HG03139 (cell line): Measurements from ENCODE around the gene PIK3CB.
"Not testable (repeated sequence)": the region's sequence is repeated elsewhere in the genome, so short reads cannot be mapped to it uniquely, and the experiment has no call there.

Source experiments
- ATAC-seq: cut with Tn5 transposase; IDR thresholded peaks from one replicate; pipeline ENCODE4 v1.9.1; 2021; ENCODE audit not compliant: unreplicated experiment

Gene PIK3CB

GRCh38 chr3:138768125-138768524 is 66.6 kb downstream of the PIK3CB start:
- no peak for ATAC-seq

DNA sequence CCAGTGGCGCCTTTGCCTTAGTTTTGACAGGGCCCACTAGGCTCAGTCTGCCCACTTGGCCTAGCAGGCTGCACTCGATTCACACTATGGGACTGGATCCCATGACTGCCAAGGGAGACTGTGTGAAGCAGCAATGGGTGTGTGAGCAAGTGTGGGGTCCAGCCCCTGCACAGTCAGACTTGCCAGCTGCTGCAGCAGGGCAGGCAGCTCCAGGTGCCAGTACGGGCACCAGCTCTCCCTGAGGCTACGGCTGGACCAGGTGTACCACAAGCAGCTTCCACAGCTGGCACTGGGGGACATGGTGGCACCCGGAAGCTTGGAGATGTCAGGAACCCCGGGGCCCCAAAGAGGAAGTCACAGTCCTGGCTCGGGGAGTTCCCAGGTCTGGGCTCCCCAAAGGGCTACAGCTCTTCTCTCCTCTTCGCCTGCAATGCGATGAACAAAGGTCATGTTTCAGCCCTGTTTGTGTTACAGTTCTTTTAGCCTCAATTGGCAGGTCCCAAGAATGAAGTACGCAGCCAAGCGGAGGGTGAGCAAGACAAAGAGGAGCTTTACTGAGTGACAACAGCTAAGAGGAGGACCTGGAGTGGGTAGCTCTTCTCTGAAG is 67.1 kb downstream of the PIK3CB start:
- ATAC-seq: no peak

GRCh38 chr3:138761002-138761401 is 73.7 kb downstream of the PIK3CB start:
- no peak for ATAC-seq

GRCh38 chr3:138748190-138748589 is 86.5 kb downstream of the PIK3CB start:
- ATAC-seq: no peak

DNA sequence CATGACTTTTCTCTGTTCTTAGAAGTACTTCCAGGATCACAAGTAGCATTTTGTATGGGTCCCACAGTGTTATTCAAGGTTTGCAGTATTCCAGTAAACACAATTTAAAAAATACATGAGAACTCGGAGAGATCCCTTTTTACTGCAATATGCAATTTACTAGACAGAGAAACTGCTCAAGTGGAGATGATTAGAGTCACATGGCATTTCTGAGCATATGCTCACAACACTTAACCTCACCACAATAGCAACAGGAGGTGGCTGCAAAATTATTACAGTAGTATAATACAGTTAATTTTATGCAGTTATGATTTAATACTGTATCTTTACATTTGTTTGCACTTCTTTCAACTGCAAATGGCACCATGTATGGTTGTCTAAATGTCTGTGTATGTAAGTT is 87.5 kb downstream of the PIK3CB start:
- ATAC-seq: no peak

DNA sequence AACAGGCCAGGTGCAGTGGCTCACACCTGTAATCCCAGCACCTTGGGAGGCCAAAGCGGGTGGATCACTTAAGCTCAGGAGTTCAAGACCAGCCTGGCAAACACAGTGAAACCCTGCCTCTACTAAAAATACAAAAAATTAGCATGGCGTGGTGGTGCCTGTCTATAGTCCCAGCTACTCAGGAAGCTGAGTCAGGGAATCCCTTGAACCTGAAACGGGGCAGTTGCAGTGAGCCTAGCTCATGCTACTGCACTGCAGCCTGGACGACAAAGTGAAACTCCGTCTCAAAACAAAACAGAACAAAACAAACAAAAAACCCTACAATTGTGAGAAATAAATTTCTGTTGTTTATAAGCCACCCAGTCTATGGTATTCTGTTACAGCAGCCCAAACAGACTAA is 94.7 kb downstream of the PIK3CB start:
- ATAC-seq: no peak

GRCh38 chr3:138732456-138732855 is 102.3 kb downstream of the PIK3CB start:
- no peak for ATAC-seq

- no peak for ATAC-seq
These were observed 107.6 kb downstream of the PIK3CB start for GRCh38 chr3:138726946-138727730.

DNA sequence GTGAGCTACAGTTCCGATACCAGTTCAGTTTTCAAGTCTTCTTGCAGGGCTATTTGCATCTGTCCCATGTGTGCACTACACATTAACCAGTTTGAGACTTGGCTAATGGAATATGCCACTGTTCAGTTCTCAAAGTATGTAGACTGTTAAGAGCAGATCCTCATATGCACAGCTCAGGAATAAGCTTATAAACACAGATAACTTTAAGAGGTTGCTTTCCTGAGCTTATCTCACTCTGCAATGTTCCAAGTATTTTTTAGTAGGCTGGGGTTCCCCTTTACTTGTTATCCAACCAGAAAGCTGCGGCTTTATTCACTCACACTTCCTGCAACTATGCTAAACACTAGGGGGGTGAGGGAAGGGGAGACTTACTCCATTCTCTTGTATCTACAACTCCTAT is 108.7 kb downstream of the PIK3CB start:
- not testable (repeated sequence) for ATAC-seq

GRCh38 chr3:138725116-138725515 is 109.6 kb downstream of the PIK3CB start:
- no peak for ATAC-seq

GRCh38 chr3:138724443-138724842 is 110.3 kb downstream of the PIK3CB start:
- ATAC-seq: no peak

DNA sequence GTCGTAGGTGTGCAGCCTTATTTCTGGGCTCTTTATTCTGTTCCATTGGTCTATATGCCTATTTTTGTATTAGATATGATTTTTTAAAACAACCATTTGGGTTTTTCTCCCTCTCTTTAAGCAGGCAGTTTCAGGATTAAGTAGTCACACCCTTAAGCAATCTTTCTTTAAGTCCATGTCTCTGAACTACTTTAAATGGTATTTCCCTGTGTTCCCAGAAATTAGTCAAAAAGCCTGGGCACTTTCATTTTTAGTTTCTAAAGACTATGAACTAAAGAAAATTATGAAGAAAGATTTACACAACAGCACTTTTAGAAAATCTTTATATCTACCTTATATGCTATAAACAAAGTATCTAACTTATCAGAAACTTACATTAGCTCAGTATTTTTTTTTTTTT is 115.9 kb downstream of the PIK3CB start:
- no peak for ATAC-seq

DNA sequence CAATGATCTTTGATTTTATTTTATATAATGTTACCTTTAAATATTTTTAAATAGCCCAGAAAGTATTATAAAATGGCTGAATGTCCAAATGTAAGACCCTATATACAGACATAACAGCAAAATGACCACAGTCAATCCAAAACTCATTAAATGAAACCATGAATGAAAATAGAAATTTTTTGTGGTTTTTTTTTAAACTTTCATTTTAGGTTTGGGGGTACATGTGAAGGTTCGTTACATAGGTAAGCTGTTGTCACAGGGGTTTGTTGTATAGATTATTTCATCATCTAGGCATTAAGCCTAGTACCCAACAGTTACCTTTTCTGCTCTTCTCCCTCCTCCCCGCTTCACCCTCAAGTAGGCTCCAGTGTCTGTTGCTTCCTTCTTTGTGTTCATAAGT is 117.4 kb downstream of the PIK3CB start:
- ATAC-seq: no peak

DNA sequence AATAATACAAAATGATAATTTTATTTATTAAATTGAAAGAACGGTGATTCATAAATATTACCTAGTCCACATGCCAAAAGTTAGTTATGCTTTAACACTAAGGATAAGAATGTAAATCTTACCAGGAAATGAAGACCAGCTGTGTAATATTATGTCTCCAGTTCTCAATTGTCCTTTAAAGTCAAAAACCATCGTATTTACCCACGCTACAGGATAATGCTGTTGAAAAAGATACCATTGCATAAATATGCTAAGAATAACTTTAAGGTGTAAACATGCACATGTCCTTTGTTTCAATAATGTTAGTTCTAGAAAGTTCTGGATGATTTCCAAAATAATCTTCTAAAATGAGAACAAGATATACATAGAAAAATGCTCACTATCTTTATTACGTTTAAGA is 122.6 kb downstream of the PIK3CB start:
- no peak for ATAC-seq

- no peak for ATAC-seq
These were observed 129.1 kb downstream of the PIK3CB start for GRCh38 chr3:138705675-138706074.

- ATAC-seq: no peak
These were observed 137.9 kb downstream of the PIK3CB start for GRCh38 chr3:138696666-138697370.

- no peak for ATAC-seq
These were observed 140.3 kb downstream of the PIK3CB start for GRCh38 chr3:138694287-138695007.

DNA sequence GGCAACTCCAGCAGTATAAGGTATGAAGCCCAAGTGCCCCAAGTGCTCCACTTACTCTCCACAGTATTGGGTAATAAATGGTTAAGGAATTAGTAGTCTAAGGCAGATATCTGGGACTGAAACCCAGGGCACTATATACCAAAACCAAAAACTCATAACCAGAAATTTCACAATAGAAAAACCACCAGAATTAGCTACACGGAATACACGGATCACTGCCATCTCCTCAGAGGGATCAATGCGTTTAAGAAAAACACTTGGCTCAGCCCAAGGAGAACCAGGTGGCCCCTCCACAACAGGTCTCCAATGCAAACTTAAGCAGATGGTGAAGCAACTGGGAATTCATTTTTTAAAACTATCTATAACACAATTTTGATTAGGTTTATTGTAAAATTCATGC is 142.6 kb downstream of the PIK3CB start:
- ATAC-seq: no peak

DNA sequence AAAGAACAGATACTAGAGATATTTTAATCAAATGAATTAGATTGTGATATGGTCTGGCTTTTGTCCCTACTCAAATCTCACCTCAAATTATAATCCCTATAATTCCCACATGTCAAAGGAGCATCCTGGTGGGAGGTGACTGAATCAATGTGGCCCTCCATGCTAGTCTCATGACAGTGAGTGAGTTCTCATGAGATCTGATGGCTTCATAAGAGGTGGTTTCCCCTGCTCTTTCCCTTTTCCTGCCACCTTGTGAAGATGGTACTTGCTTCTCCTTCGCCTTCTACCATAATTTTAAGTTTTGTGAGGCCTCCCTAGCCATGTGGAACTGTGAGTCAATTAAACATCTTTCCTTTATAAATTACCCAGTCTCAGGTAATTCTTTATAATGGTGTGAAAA is 143.4 kb downstream of the PIK3CB start:
- no peak for ATAC-seq

DNA sequence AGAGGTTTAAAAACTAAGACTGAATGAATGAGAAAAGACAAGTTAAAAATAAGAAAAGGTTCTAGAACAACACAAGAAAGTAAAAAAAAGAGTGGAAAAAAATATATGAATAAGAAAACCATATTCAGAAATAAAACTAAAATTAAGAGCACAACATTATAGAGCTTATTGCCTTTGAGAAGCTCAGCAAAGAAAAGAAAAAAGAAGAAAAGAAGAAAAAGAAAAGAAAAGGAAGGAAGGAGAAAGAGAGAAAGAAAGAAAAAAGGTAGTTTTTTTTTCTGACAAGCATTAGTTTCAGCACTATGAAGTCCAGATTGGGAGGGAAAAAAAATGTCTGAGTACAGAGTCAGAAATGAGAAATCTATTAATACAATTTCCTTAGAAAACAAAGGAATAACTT is 144.7 kb downstream of the PIK3CB start:
- ATAC-seq: no peak

DNA sequence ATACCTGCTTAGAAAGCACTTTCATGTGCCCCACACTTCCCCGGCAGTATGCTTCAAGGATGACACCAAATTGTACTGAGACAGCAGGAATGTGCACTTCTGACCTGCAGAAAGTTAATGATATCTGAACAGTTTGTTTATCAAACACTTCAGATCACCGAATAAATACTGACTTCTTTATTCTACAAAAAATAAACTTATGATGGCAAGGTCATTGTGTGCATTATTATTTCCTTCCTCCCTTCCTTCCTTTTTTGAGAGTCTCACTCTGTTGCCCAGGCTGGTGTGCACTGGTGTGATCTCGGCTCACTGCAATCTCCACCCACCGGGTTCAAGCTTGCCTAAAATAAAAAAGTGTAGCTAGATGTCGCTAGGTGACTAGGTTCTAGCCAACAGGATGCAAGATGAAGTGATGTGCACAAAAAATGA is 145.8 kb downstream of the PIK3CB start:
- ATAC-seq: no peak
